ENCODE results near the gene BCL3.

DNA sequence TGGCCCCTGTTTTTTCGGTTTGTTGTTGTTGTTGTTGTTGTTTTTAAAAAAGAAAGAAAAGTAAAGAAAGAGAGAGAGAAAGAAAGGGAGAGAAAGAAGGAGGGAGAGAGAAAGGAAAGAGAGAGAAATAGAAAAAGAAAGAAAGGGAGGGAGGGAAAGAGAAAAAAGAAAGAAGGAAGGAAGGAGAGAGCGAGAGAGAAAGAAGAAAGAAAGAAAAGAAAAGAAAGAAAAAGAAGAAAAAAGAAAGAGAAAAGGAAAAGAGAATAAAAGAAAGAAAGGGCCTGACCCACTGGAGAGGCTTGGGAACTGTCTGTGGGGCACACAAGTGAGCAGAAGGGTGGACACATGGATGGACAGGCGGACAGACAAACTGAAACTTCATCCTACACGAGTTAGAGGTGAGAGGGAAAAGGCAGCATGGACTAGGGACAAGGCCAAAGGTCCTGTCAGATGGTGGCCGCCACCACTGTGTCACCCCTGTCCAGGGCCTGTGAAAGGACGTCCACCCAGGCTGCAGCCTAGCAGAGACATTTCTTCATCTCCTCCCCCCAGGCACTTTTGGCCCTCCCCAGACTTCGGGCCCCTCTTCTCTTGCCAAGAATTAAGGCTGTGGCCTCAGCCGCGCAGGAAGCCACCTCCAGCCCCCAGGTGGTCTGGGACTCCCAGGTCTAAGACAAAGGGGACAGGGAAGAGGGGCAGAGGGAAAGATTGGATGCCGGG lies 51.3 kb downstream of the BCL3 start:
- TF ChIP-seq, protein P1, sequence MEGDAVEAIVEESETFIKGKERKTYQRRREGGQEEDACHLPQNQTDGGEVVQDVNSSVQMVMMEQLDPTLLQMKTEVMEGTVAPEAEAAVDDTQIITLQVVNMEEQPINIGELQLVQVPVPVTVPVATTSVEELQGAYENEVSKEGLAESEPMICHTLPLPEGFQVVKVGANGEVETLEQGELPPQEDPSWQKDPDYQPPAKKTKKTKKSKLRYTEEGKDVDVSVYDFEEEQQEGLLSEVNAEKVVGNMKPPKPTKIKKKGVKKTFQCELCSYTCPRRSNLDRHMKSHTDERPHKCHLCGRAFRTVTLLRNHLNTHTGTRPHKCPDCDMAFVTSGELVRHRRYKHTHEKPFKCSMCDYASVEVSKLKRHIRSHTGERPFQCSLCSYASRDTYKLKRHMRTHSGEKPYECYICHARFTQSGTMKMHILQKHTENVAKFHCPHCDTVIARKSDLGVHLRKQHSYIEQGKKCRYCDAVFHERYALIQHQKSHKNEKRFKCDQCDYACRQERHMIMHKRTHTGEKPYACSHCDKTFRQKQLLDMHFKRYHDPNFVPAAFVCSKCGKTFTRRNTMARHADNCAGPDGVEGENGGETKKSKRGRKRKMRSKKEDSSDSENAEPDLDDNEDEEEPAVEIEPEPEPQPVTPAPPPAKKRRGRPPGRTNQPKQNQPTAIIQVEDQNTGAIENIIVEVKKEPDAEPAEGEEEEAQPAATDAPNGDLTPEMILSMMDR (IDR thresholded peaks at IDR 0.05; ENCODE audit: low read depth, low read length) = no peak
- no peak for TF ChIP-seq EZH2phosphoT487 (IDR thresholded peaks at IDR 0.05; ENCODE audit: low read depth)

All from OCI-LY3 (cell line).